ENCODE results near the gene TRIM58.

Gene TRIM58

DNA sequence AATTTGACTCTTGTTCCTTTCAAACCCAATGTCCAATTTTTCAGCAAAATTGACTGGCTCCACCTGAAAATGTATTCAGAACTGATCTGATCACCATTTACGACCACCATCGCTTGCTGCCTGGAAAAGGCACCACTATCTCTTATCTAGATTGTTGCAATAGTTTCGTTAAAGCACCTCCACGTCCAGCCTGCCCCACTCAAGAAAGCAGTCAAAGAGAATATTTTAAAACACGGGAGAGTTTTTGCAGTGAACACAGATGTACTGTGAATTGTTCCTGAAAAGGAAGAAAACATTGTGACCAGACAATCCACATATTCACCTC, 11.3 kb upstream of the TRIM58 start (continued):
- no peak for TF ChIP-seq ZNF670 (tag by site-specific recombination; IDR thresholded peaks at IDR 0.05; ENCODE audit: low read depth)
- TF ChIP-seq ZNF530 (tag by site-specific recombination; IDR thresholded peaks at IDR 0.05; ENCODE audit: low read depth): no peak
- TF ChIP-seq, protein P1, sequence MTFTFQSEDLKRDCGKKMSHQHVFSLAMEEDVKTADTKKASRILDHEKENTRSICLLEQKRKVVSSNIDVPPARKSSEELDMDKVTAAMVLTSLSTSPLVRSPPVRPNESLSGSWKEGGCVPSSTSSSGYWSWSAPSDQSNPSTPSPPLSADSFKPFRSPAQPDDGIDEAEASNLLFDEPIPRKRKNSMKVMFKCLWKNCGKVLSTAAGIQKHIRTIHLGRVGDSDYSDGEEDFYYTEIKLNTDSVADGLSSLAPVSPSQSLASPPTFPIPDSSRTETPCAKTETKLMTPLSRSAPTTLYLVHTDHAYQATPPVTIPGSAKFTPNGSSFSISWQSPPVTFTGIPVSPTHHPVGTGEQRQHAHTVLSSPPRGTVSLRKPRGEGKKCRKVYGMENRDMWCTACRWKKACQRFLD (tag by site-specific recombination; IDR thresholded peaks at IDR 0.05): no peak
- TF ChIP-seq ZBTB21 (tag by site-specific recombination; IDR thresholded peaks at IDR 0.05): no peak
- TF ChIP-seq ZNF629 (tag by site-specific recombination; IDR thresholded peaks at IDR 0.05): no peak
- TF ChIP-seq ZNF184 (tag by site-specific recombination; IDR thresholded peaks at IDR 0.05): no peak

DNA sequence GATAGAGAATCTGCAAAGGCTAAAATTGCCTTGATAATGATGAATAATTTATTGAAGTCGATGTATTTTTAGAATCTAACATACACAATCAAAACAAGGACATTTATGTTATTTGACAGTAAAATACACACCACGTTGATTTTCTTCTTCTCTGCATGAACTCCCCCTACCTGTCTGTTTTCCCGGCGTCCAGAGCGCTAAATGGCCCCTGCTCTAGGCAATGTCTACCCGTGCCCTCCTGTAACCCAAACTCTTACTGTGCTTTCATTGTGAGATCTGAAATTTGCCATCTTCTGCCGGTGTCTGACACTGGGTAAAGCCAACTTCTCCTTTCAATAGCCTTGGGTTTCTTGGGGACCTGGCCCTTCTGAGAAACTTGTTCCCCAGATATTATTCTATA, 8.6 kb upstream of the TRIM58 start:
- Histone ChIP-seq H3K36me3 (ENCODE audit: control insufficient read depth in 2 of 2, insufficient read depth in 1 of 2, low read length in 2 of 2) (no peaks in the 10 kb centered on the region), H3K4me3 (ENCODE audit: low read depth, low read length) (no peak overlapping the region), H3K4me1 (ENCODE audit: control insufficient read depth, insufficient read depth, low read length) (no peaks in the 10 kb centered on the region), H3K27ac (ENCODE audit: extremely low read depth, low read depth, low read length) (no peak overlapping the region), H3K9me3 (ENCODE audit: control insufficient read depth, insufficient read depth, low read depth, low read length) (no peaks in the 10 kb centered on the region)
- POLR2A ChIA-PET: no interaction called here
- TF ChIP-seq ZNF645 (tag by site-specific recombination; IDR thresholded peaks at IDR 0.05) (no peak), ZNF580 (tag by site-specific recombination; IDR thresholded peaks at IDR 0.05) (no peak), ZNF664 (tag by site-specific recombination; IDR thresholded peaks at IDR 0.05) (no peak), ZNF423 (tag by site-specific recombination; IDR thresholded peaks at IDR 0.05) (no peak), ZNF10 (tag by site-specific recombination; IDR thresholded peaks at IDR 0.05) (no peak), ZNF114 (tag by site-specific recombination; IDR thresholded peaks at IDR 0.05) (no peak), ZNF48 (tag by site-specific recombination; IDR thresholded peaks at IDR 0.05) (no peak), ZBTB20 (tag by site-specific recombination; IDR thresholded peaks at IDR 0.05) (no peak)
- CTCF ChIA-PET: no interaction called here

DNA sequence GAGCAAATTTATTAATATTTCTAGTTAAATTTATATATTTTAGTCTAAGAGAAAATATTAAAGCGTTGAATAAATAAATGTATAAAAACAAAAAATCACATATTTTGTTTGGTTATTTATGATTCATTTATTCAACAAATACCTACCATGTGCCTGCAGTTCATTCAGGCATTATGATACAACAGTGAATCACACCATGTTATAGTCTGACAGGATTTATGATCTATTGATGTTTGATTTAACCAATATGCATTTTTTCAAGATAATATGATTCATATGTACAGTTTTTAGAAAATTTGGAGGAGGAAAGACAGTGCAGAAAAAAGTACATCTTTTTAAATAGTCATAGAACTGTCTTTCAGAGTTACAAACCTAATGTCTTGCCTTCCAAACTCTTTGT, 7.4 kb upstream of the TRIM58 start:
- ChIA-PET POLR2A (no interaction called here), CTCF (no interaction called here)
- Histone ChIP-seq H3K9me3 (ENCODE audit: control insufficient read depth, insufficient read depth, low read depth, low read length) (no peaks in the 10 kb centered on the region), H3K27ac (ENCODE audit: extremely low read depth, low read depth, low read length) (no peak overlapping the region), H3K36me3 (ENCODE audit: control insufficient read depth in 2 of 2, insufficient read depth in 1 of 2, low read length in 2 of 2) (no peaks in the 10 kb centered on the region), H3K4me1 (ENCODE audit: control insufficient read depth, insufficient read depth, low read length) (no peaks in the 10 kb centered on the region), H3K4me3 (ENCODE audit: low read depth, low read length) (no peak overlapping the region)
- TF ChIP-seq ZNF175 (tag by site-specific recombination; IDR thresholded peaks at IDR 0.05): no peak
- TF ChIP-seq ZBTB48 (tag by site-specific recombination; IDR thresholded peaks at IDR 0.05): no peak
- TF ChIP-seq ZNF202 (tag by site-specific recombination; IDR thresholded peaks at IDR 0.05; ENCODE audit: borderline replicate concordance): no peak
- TF ChIP-seq ZNF596 (tag by site-specific recombination; IDR thresholded peaks at IDR 0.05): no peak
- no peak for TF ChIP-seq ZNF133 (tag by site-specific recombination; IDR thresholded peaks at IDR 0.05)
- TF ChIP-seq, protein P2, sequence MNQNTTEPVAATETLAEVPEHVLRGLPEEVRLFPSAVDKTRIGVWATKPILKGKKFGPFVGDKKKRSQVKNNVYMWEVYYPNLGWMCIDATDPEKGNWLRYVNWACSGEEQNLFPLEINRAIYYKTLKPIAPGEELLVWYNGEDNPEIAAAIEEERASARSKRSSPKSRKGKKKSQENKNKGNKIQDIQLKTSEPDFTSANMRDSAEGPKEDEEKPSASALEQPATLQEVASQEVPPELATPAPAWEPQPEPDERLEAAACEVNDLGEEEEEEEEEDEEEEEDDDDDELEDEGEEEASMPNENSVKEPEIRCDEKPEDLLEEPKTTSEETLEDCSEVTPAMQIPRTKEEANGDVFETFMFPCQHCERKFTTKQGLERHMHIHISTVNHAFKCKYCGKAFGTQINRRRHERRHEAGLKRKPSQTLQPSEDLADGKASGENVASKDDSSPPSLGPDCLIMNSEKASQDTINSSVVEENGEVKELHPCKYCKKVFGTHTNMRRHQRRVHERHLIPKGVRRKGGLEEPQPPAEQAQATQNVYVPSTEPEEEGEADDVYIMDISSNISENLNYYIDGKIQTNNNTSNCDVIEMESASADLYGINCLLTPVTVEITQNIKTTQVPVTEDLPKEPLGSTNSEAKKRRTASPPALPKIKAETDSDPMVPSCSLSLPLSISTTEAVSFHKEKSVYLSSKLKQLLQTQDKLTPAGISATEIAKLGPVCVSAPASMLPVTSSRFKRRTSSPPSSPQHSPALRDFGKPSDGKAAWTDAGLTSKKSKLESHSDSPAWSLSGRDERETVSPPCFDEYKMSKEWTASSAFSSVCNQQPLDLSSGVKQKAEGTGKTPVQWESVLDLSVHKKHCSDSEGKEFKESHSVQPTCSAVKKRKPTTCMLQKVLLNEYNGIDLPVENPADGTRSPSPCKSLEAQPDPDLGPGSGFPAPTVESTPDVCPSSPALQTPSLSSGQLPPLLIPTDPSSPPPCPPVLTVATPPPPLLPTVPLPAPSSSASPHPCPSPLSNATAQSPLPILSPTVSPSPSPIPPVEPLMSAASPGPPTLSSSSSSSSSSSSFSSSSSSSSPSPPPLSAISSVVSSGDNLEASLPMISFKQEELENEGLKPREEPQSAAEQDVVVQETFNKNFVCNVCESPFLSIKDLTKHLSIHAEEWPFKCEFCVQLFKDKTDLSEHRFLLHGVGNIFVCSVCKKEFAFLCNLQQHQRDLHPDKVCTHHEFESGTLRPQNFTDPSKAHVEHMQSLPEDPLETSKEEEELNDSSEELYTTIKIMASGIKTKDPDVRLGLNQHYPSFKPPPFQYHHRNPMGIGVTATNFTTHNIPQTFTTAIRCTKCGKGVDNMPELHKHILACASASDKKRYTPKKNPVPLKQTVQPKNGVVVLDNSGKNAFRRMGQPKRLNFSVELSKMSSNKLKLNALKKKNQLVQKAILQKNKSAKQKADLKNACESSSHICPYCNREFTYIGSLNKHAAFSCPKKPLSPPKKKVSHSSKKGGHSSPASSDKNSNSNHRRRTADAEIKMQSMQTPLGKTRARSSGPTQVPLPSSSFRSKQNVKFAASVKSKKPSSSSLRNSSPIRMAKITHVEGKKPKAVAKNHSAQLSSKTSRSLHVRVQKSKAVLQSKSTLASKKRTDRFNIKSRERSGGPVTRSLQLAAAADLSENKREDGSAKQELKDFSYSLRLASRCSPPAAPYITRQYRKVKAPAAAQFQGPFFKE (tag by site-specific recombination; IDR thresholded peaks at IDR 0.05; ENCODE audit: borderline replicate concordance): no peak
- no peak for TF ChIP-seq ELK4 (IDR thresholded peaks at IDR 0.05; ENCODE audit: borderline replicate concordance, low read depth, low read length)
- no peak for TF ChIP-seq OSR2 (tag by site-specific recombination; IDR thresholded peaks at IDR 0.05)
- TF ChIP-seq, protein P3, sequence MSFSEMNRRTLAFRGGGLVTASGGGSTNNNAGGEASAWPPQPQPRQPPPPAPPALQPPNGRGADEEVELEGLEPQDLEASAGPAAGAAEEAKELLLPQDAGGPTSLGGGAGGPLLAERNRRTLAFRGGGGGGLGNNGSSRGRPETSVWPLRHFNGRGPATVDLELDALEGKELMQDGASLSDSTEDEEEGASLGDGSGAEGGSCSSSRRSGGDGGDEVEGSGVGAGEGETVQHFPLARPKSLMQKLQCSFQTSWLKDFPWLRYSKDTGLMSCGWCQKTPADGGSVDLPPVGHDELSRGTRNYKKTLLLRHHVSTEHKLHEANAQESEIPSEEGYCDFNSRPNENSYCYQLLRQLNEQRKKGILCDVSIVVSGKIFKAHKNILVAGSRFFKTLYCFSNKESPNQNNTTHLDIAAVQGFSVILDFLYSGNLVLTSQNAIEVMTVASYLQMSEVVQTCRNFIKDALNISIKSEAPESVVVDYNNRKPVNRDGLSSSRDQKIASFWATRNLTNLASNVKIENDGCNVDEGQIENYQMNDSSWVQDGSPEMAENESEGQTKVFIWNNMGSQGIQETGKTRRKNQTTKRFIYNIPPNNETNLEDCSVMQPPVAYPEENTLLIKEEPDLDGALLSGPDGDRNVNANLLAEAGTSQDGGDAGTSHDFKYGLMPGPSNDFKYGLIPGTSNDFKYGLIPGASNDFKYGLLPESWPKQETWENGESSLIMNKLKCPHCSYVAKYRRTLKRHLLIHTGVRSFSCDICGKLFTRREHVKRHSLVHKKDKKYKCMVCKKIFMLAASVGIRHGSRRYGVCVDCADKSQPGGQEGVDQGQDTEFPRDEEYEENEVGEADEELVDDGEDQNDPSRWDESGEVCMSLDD (tag by site-specific recombination; IDR thresholded peaks at IDR 0.05): no peak
- TF ChIP-seq ZXDB (tag by site-specific recombination; IDR thresholded peaks at IDR 0.05): no peak
